Measurements from ENCODE around the gene KLHL10.
"Not testable (repeated sequence)": the region's sequence is repeated elsewhere in the genome, so short reads cannot be mapped to it uniquely, and the experiment has no call there.

Gene KLHL10

DNA sequence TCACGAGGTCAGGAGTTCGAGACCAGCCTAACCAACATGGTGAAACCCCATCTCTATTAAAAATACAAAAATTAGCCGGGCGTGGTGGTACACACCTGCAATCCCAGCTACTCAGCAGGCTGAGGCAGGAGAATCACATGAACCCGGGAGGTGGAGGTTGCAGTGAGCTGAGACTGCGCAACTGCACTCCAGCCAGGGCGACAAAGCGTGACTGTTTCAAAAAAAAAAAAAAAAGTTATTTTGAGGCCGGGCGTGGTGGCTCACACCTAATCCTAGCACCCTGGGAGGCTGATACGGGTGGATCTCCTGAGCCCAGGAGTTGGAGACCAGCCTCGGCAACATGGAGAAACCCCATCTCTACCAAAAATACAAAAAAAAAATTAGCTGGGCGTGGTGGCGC, 13.8 kb downstream of the KLHL10 start:
- not testable (repeated sequence) for DNase-seq (ENCODE audit: low read depth)

DNA sequence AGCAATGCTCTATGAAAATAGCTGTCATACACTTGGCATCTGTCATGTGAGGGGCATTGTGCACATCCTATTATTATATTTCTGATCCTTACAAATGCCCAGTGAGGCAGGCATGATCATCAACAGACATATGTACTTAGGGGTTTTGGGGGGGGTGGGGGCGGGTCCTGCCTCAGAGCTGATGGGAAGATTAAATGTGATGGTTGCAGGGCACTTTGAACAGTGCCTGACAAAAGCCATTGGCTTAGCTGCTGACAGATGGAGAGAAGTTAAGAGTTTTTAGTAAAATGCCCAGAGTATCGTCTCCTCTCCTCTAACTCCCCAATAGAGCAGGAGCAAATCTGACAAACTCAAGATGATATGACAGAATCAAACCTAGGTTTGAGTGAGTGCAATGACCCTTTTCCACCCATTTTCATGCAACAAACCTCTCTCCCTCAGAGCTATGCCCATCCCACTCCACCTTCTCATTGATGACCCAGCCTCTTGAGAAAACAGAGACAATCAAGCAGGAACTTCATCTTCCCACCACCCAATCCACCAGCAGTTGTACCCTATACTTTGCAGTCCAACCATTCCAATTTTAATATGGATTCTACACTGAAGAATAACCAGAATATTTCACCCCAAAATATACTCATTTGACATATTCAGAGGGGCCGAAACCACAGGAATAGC, 22.8 kb downstream of the KLHL10 start:
- DNase-seq (ENCODE audit: low read depth) = no peak

DNA sequence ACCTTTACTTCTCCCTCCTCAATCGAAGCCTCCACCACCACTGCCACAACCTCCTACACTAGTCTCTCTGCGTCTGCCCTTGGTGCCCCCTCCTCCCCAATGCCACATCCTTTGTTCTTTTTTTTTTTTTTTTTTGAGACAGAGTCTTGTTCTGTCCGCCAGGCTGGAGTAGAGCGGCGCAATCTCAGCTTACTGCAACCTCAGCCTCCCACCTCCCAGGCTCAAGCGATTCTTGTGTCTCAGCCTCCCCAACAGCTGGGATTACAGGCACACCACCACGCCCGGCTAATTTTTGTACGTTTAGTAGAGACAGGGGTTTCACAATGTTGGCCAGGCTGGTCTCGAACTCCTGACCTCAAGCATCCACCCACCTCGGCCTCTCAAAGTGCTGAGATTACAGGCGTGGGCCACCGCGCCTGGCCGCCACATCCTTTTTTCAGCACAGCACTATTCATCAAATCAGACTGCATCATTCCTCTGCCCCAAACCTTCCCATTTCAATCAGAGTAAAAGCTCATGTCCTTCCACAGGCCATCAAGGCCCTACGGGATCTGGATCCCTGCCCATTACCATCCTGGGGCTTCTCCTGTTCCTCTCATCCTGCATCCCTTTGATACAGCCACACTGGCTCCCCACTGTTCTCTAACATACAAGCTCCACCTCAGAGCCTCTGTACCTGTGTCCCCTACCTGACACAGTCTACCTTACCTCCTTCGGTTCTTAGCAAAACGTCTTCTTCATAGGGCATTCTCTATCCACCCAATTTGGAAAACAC, 25.6 kb downstream of the KLHL10 start:
- no peak for DNase-seq (ENCODE audit: low read depth)

DNA sequence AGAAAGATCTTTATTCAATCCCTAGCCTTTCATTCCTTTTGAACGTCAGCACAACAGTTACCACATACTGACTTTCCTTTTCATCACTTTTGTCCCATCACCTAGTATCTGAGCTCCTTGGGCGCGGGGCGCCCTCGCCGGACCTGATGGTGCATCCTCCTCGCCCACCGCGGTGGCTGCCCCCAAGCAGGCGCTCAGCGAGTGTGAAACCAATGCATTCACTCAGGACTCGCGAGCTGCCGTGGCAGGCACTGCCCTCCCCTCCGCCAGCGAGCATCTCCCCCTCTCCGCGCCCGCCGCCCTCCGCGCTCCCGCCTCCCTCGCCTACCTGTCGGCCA, 26.8 kb downstream of the KLHL10 start:
- no peak for DNase-seq (ENCODE audit: low read depth)

DNA sequence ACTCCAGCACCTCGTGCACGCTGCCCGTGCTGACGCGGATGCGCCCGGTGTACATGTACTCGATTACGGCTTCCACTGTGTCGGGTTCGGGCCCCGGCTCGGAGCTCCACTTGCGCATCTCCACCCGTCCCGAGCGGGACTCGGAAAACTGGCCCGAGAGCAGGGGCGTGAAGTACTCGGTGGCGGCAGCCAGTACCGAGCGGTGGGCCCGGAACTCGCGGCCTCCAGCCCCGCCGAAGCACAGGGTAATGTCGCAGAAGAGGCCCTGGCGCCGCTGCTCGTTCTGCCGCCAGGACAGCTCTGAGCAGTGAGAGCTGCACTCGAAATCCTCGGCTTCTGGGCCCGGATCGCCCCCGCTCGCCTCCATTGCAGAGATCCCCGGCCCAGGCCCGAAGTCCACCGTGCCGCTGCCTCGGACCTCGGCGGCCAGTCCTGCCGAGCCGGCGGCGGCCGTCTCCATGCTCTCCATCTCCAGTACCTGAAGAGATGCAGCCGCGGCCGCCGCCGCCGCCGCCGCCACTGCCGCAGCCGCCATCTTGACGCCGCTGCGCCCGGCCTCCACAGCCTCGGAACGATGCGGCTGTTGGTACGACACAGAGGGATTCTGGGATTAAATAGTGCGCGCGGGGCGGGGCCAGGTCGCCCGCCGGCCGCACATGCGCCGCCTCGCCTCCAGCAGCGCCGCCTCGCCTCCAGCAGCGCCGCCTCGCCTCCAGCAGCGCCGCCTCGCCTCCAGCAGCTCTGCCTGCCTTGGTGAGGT, 27.4 kb downstream of the KLHL10 start, which contains the start of gene KLHL11:
TSS of gene KLHL11 (minus strand) at position 588 of the 760 bp plus-strand sequence. CDS start at position 535, 53 bp downstream.
- DNase-seq (ENCODE audit: low read depth) = peak; percentile 81

DNA sequence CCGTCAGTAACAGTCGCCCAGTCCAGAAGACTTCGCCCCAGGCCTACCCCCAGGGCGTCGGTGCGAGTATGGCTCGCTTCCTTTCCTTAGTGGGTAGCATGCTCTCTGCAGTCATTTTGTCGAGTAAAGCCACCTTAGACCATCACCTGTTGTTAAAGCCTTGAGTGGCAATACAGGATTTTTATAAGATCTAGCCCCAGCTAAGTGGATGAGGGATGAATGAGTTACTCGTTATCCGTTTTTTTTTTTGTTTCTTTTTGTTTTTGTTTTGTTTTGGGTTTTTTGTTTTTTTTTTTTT, 27.9 kb downstream of the KLHL10 start:
- no peak for DNase-seq (ENCODE audit: low read depth)

DNA sequence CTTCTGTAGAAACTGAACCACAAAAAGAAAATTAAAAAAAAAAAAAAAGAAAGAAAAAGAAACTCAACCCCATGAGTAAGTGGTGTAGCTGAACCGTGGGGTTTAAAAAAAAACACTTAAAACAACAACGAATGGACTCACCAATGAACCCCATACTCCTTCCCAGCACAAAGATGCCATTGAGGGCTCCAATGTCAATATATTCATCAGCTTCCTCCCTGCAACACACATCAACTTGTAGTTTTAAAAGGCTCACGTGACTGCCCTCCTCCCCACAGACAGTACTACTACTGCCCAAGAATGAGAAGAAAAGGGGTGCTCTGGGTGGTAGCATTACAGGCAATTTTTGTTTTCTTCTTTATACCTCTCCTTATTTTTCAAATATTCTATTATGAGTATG, 30.9 kb downstream of the KLHL10 start:
- no peak for DNase-seq (ENCODE audit: low read depth)

DNA sequence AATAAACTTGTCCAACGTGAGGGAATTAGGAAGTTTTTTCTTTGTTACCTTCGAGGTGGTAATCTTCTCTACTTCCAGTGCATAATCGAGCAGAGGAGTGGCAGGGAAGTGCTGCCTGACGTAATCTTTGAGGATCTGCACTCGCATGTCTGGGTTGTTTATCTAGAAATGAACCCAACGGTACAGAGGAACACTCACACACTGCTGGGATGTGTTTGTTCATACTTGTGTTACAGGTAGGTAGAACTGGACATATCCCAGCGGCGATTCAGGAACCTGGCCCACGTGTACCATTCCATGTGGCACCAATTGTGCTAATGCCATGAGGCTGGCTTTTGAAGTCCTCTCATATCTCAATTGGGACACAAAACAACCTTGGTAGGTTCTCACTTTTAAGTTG, 31.8 kb downstream of the KLHL10 start:
- no peak for DNase-seq (ENCODE audit: low read depth)

DNA sequence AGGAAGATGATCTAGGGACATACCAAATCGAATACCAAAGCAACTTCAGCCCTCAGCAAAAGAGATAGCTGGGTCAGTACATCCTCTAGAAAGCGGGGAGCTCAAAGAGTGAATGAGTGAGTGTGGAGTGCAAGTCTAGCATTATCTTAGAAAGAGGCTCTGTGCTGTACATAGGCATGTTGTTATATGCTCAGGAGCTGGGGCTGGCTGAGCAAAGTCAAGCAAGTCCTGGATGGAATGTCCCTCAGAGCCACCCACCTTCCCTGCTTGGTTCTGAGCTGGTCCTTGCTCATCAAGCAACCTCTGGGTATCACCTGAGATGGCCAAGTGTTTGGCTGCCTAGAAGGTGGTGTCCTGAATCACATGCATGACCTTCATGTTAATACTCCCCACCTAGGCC, 32.5 kb downstream of the KLHL10 start:
- no peak for DNase-seq (ENCODE audit: low read depth)

DNA sequence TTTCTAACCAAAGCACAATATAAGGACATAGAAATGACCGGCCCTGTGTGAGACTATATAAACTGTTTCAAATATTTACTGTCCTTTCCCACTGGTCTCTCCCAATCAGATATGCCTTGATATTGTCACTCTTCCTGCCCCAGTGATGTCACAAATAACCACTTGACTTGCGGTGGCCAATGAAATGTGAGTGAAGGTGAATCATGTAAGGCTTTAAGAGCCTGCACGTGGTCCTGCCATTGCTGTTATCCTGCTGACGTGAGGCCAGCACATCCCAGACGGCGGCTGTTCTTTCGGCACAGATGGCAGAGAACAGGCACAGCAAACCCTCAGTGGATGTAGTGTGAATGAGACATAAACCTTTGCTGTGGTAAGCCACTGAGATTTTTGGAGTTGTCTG, 33.0 kb downstream of the KLHL10 start:
- DNase-seq (ENCODE audit: low read depth) = no peak

DNA sequence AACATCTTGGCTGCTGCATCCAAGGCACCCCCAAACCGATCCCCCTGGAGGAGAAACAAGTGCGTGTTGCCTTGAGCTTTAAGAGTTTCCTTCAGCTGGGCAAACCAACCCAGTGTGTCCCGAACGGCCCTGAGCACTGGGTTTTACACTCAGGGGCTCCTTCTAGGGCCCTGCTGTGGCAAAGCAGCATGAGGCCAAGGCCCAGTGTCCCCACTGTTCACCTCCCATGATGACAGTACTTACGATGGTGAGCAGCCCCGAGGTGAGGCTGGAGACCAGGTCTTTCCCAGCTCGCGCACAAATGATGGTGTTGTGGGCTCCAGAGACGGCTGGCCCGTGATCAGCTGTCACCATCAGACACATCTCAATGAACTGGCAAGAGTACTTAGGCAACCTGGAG, 34.2 kb downstream of the KLHL10 start:
- no peak for DNase-seq (ENCODE audit: low read depth)

DNA sequence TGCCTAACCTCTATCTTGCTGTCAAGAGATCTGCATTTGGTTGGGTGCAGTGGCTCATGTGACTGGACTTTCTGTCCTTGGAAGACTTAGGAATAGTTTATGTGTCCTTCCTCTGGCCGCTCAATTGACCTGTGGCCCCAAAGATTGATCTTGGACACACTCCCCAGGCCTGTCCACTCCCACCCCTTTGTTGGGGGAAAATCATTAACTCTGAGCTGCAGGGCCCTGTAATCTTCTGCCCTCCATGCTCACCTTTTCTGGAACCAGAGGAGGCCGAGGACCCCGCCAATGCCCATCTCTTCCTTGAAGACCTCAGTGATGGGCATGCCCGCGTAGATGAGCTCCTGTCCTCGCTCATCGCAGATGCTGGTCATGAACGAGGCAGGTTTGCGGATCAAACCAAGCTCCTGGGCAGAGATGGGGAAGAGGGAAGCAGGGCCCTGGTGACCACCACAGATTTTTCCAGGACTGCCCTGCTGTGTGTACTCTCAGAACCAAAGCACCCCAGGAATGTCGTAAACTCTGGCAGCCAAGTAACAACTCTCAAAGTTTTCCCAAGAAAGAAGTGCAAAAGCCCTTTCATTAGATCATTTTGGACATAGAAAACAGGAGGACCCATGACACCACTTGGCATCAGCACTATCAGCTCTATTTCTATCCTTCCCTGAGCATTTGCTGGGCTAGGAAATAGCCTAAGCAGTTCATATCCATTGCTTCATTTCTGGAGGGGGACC, 36.1 kb downstream of the KLHL10 start:
- DNase-seq (ENCODE audit: low read depth) = no peak

DNA sequence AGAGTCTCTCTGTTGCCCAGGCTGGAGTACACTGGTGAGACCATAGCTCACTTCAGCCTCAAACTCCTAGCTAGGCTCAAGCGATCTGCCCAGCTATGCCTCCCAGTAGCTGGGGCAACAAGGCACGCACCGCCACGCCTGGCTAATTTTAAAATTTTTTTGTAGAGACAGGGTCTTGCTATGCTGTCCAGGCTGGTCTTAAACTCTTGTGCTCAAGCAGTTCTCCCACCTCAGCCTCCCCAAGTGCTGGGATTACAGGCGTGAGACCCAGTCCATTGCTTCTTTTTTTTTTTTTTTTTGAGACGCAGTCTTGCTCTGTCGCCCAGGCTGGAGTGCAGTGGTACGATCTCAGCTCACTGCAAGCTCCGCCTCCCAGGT, 36.7 kb downstream of the KLHL10 start:
- not testable (repeated sequence) for DNase-seq (ENCODE audit: low read depth)

DNA sequence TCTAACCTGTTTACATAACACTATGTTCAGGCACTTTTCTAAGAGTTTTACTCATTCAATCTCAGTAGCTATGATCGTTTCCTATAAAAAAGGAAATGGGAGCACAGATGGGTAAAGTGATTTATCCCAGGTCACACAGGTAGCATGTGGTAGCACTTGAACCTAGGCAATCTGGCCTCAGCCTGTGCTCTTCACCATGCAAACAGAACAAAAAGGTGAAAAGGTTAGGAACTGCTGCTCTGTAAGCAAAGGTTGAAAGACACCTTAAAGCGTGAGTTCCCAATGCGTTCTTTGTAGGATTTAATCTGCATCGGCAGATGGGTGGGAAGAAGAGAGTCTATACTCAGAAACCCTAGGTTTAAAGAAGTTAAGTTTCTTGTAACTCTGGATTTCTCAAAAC, 42.5 kb downstream of the KLHL10 start:
- no peak for DNase-seq (ENCODE audit: low read depth)

DNA sequence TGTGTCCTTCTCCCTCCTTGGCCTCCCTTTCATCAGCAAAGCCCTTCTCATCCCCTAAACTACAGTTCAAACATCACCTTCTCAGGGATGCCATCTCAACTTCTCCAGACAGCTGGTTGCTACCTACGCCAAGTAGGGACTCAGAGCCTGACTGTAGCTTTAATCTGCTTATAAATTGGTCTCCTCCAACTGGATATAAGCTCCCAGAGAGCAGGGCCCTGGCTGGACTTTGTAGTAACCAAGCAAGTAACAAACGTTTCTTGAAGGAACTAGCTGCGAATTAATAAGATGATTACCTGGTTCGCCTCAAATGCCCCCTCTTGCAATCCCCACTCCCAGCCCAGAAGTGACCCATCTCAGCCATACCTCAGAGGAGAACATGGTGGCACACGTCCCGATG, 45.1 kb downstream of the KLHL10 start:
- DNase-seq (ENCODE audit: low read depth) = no peak

DNA sequence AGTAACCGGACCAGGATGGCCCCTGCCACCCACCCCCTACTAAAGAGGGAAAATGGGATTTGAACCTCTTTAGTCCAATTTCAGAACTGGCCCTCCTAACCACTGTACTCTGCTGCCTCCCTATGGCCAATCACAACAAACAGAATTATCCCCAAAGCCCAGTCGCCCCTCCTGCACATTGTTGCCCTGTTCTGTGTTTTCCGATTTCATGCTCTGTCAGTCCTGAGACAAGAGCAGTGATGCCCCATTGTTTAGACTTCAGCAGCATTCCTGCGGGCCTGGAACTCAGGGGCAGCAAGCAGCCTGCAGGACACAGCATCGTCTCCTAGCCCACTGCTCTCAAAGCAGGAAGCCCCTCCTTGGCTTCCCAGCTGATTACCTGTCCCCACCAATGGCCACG, 48.1 kb downstream of the KLHL10 start:
- DNase-seq (ENCODE audit: low read depth) = no peak

DNA sequence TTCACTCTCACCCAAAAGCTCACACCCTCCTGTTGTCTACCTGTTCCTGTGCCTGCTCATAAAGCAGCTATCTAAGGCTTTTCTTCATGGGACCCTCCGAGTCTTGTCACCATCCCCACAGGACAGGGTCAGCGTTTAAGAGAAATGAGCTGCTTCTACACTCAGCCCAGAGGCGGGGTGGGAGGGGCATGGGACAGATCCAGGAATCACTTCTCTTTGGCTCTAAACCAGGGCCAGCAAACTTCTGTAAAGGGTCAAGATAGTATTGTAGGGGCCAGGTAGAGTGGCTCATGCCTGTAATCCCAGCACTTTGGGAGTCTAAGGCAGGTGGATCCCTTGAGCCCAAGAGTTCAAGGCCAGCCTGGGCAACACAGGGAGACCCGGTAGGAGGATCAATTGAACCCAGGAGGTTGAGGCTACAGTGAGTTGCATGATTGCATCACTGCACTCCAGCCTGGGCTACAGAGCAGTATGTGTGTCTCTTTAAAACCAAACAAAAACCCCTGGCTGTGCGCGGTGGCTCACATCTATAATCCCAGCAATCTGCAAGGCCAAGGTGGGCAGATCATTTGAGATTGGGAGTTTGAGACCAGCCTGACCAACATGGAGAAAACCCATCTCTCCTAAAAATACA, 50.8 kb downstream of the KLHL10 start:
- DNase-seq (ENCODE audit: low read depth) = no peak

DNA sequence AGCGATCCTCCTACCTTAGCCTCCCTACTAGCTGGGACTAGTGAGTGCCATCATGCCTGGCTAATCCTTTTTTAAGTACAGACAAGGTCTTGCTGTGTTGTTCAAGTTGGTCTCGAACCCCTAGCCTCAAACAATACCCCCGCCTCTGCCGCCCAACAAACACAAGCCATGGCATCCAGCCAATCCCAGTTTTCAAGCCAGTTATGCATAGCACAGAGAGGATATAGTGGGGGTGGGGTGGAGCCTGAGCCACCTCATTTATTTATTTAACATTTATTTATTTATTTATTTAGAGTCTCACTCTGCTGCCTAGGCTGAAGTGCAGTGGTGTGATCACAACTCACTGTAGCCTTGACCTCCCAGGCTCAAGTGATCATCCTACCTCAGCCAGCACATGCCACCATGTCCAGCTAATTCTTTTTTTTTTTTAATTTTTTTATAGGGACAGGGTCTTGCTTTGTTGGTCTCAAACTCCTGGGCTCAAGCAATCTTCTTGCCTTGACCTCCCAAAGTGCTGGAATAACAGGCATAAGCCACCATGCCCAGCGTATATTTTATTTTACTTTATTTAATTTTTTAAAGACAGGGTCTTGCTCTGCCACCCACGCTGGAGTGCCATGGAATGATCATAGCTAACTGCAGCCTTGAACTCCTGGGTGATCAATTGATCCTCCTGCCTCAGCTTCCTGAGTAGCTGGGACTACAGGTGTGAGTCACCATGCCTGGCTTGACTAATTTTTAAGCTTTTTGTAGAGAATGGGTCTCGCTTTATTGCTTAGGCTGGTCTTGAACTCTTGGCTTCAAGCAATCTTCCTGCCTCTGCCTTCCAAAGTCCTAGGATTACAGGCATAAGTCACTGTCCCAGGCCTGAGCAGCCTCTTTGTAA, 53.8 kb downstream of the KLHL10 start:
- no peak for DNase-seq (ENCODE audit: low read depth)

DNA sequence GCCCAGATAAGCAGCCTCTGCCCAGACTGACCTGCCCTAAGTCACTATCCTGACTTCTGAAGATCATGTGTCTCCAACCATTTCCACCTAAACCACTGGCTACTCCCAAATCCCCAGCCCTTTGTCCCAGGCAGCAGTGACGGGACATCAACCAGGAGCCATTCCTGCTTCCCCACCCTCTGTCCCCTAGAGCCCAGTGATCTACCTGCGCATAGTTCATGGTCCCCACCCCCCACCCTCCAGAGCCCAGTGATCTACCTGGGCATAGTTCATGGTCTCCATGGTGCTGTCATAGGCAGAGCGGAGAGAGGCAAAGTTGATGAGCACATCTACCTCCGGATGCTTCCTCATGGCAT, 54.4 kb downstream of the KLHL10 start:
- no peak for DNase-seq (ENCODE audit: low read depth)

DNA sequence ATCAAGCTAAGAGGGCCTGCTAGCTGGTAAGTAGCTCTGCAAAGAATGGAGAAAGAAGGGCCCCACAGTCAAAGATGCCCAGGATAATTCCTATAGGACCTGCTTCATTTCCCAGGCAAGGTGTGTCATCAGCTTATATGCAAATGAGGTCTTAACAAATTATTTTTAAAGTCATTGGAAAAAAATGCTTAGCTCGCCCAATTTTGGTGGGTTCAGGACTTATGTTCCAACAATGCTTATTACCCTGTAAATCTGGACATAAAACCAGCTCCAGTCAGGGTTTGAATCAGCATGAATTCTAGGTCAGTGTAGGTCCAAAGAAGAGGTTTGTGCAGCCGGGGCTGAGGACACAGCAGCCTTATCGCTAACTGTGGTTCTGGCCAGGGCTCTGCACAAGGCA, 55.8 kb downstream of the KLHL10 start:
- DNase-seq (ENCODE audit: low read depth) = no peak

DNA sequence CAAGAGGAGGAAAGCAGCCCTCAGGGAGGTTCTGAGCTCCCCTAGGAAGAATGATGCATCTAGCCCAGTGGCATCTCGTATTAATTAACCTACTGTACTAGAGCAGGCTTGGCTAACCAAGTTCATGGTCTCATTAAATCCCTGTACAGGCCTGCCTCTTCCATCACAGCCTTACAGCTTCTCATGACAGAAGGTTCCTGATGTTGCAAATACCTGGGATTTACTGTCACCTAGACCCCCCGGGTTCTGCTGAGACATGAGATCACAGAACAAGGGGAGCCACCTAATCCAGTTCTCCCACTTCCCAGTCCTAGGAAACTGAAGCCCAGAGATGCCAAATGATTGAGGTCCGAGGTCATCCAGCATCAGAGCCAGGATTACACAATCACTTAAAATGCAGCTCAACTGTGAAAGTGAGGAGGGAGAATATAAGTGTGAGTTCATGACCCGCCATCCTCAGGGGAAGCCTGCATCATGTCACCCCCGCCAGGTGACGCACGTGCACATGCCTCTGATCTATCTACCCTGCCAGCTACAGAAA, 57.2 kb downstream of the KLHL10 start:
- DNase-seq (ENCODE audit: low read depth) = no peak
